Adrenal gland (tissue), 5 donors: ENCODE data around the gene CRY1.
A peak's percentile ranks its signal among the peaks of the same experiment; 100 is the strongest.

ENCODE experiments used
- POLR2A ChIP-seq, 2 donors: fragments of 450-650 bp; IDR thresholded peaks; one replicate each; pipeline ENCODE4 v1.6.1; 2017; ENCODE audit warnings: antibody characterized with exemption in 2 of 2, mild to moderate bottlenecking in 2 of 2, moderate library complexity in 1 of 2
- TF ChIP-seq, protein P1 (sequence below), 6 experiments: fragments of 450-650 bp in 4 of 6; fragments of 200-600 bp in 2 of 6; sonication (generic) in 1 of 6; IDR thresholded peaks; 1 replicate in 5 of 6; 2 replicates in 1 of 6; pipeline versions ENCODE4 v1.5.1 to v1.8.0; 2016 to 2021; ENCODE audit warnings: antibody characterized with exemption in 6 of 6, mild to moderate bottlenecking in 2 of 6, moderate library complexity in 1 of 6
- donor health status: DM: no; HTN: no; CAD: no.

DNA sequence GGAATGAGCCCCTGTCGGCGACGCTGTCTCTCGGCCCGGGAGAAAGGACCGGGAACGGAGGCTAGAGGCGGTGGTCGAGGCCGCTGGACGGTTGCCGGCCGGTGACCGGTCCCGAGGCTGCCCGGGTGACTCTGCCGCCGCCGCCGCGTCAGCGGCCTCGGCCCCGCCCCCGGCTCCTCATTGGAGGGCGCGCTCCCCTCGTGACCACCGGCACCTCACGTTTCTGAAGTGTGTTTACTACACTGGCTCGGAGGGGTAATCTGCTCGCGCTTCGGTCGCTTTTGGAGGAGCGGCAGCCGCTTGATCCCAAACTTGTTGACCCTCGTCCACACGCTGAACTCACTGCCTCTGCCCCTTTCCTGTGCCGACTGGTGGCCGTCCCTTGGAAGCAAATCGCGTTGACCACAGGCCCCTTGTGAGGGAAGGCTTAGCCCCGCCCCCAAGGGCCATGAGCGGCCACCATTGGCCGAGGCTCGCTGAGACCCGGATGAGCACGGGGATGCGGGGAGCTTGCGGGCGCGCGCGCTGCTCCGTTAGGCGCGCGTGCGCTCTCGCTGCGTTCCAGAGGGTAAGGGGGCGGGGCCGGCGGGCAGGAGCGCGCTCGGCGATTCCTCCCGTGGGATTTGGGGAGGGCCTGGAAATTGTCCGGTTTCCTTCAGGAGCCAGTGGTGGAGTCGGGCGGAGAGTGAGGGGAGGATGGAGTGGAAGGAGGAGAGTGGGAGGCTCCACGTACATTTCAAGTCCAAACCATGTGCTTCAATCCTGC is at the start of gene CRY1:
- TF ChIP-seq, protein P1, sequence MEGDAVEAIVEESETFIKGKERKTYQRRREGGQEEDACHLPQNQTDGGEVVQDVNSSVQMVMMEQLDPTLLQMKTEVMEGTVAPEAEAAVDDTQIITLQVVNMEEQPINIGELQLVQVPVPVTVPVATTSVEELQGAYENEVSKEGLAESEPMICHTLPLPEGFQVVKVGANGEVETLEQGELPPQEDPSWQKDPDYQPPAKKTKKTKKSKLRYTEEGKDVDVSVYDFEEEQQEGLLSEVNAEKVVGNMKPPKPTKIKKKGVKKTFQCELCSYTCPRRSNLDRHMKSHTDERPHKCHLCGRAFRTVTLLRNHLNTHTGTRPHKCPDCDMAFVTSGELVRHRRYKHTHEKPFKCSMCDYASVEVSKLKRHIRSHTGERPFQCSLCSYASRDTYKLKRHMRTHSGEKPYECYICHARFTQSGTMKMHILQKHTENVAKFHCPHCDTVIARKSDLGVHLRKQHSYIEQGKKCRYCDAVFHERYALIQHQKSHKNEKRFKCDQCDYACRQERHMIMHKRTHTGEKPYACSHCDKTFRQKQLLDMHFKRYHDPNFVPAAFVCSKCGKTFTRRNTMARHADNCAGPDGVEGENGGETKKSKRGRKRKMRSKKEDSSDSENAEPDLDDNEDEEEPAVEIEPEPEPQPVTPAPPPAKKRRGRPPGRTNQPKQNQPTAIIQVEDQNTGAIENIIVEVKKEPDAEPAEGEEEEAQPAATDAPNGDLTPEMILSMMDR (IDR thresholded peaks at IDR 0.05), result peak in 1 of 6 experiments; percentile 10
- TF ChIP-seq POLR2A (IDR thresholded peaks at IDR 0.05), result peak; percentile 95 to 96
